NCI-H748 (cell line): ENCODE results near the gene LIPF.
A peak's percentile ranks its signal among the peaks of the same experiment; 100 is the strongest.

Experiments
- DNase-seq: peaks from one replicate; lab custom pipeline; 2025; ENCODE audit not compliant: unreplicated experiment; lab: John Stamatoyannopoulos, UW

LIPF gene

DNA sequence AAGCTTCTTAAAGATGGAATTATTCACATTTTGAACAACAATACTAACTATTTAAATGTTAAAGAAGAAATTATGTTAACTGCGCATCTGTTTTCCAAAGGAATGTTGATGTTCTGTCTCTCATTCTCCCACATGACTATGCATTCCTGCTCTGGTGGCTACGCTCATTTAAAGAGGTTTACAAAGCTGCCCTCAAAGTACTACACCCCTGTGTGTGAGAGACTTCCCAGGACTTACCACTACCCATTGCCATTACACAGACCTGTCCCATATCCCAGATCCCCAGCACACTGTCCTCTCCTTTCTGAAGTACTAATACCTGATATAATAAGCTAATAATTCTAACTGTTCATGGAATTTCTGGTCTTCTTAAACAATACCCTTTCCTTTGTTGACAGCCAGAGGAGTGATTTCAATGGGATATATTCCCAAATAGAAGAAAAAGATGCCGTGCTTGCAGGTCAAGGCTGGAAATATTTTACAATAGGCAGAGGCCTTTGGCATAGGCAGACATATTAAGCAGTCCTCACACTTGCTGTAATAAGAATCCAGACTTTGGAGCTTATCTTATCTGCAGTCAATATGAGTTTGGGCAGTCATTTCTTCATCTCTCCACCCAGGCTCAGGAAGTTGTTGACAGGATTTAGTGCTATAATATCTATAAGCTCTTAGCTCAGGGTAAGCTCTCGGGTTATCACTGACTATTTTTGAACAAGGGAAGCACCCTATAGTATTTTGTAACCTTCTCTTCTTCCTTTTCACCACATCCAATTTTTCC, 12.2 kb downstream of the LIPF start:
- DNase-seq = no peak

DNA sequence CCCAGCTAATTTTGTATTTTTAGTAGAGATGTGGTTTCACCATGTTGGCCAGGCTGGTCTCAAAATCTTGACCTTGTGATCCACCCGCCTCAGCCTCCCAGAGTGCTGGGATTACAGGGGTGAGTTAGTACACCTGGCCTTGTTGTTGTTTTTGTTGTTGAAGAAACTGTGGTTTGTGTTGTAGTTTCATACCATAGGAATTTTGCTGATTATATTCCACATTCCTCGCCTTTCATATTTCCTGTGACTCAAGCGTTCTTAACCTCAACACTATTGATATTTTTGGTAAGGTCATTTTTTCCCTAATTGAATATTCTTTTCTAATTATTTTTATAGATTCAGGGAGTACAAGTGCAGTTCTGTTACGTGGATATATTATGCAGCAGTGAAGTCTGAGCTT, 16.7 kb downstream of the LIPF start:
- DNase-seq = no peak

DNA sequence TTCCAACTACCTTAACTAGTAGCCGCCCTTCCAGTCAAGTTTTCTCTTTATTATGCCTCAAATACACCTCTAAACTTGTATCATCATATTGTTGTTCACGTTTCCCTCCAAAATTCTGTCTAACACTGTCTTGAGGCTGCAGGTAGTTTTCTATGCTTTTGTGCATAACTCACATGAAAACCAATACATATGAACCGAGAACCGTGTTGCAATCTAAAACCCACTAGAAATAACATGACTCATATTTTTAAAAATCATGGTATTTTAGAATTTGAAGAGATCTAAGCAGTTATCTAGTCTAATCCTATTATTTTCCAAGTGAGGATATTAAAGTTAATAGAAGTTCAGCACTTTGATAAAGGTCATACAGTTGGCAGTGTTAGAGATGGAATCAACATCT, 18.2 kb downstream of the LIPF start:
- no peak for DNase-seq

DNA sequence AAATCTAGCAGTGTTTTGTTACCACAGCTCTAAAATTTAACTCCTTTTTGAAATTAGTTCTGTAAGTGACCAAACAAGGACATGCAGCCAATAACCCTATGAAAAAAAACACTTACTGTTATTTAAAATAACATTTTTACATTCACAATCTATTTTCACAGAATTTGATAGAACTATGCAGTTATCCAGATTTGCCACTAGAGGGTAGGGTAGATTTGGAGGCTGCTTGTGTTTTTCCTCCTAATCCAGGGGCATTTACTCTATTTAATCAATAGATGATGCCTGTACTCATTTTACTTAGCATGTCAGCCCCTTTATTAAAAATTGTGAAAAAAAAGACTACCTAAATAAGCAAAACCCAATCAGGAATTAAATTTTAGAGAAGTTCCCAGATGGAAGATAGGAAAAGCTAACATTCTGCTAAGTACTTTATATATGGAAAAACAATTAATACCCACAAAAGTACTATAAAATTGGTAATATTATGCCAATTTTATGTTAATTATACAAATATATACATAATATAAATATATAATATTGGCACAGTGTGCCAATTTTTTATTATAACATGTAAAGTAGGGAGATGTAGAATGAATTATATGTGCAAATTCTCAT, 23.7 kb downstream of the LIPF start:
- peak; percentile 16 for DNase-seq

DNA sequence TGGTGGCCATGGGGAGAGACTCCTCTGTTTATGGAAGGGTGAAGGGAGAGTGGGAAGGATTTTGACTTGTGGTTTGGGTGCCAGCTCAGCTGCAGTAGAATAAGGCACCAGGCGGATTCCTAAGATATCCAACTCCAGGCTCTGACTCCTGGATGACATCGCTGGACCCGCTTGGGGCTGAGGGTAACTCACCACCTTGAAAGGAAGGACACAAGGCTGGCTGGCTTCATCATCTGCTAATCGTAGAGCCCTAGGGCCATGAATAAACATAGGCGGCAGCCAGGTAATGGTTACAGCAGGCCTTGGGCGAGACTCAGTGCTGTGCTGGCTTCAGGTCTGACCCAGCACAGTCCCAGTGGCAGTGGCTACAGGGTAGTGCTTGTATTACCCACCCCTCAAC, 25.1 kb downstream of the LIPF start:
- DNase-seq = no peak

DNA sequence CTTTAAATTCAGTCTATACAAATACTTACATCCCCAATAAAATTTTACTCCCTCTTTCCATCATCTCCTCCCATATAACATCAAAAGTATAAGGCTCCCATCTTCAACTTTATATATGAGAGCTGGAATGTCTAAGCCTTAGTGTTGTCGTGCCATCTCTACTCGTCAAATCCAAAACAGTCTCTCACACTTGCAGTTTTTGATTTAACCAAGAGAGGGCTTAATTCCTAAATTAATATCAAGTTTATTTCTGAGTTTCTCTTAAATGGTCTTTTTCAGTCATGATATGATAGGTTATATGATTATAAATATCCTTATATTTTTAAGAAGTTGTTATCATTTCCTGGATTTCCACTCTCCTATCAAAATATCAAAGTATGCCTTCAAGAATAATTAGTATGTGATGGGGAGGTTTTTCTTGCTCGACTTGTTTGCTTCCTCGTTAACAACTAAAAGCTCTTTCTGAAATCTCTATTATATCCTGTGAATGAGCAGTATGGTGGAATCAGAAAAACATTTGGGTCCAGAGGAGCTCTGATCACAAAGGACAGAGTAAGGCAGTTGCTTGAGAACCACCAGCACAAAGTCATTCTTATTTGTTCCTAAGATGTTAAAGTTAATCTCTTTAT, 29.3 kb downstream of the LIPF start:
- DNase-seq = peak; percentile 18

DNA sequence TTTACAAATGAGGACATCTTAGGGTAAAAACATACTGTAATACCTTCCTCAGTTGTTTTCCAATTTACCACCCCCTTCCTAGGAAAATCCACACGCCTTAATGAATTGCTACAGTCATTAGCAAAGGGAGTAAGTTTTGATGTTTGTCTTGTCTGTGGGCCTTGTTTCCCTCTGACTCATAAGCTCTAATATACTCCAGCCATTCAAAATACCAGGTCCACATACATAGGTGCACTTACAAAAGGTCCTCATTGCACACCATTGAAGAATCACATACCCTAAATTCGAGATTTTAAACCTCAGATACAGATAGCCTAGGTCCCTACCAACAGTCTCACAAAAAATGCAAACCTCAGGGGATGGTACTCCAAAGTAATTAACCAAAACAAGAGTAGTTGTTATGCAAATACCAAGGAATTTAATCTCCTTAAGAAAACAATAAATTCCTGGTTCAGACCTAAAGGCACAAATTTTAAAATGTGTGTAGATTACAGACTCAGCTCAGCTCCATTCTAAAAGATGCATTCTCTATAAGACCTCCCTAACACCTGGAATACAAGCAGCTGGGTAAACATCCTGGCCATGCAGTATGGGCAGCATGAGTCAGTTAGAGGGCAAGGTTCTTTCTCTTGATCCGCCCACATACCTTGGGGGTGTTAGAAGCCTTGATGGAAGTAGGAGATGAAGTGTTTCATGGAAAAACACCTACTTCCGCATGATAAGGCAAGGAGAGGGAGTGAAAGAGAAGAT, 38.8 kb downstream of the LIPF start:
- peak; percentile 92 for DNase-seq

DNA sequence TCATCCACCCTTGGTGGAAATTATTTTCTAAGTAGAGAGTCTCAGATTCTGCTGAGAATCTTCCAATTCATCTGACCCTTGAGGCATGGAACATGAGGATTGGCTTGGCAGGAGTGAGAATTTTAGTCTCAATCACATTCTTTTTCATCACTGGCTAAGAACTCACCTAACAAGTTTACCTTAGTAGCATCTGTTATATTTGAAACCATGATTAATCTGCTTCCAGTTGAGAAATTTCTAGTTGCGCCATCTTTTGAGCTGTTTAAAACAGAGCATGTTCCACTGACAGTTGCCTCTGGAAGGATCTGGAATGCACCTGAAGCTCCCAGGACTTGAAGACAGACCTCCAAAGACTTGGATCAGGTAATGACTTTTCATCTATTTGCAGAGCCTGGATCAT, 41.7 kb downstream of the LIPF start, which contains the start of gene LIPK:
Gene LIPK (plus strand): TSS at position 292 of the 400 bp plus-strand sequence. CDS start 18,295 bp downstream, outside the sequence.
- DNase-seq = no peak

DNA sequence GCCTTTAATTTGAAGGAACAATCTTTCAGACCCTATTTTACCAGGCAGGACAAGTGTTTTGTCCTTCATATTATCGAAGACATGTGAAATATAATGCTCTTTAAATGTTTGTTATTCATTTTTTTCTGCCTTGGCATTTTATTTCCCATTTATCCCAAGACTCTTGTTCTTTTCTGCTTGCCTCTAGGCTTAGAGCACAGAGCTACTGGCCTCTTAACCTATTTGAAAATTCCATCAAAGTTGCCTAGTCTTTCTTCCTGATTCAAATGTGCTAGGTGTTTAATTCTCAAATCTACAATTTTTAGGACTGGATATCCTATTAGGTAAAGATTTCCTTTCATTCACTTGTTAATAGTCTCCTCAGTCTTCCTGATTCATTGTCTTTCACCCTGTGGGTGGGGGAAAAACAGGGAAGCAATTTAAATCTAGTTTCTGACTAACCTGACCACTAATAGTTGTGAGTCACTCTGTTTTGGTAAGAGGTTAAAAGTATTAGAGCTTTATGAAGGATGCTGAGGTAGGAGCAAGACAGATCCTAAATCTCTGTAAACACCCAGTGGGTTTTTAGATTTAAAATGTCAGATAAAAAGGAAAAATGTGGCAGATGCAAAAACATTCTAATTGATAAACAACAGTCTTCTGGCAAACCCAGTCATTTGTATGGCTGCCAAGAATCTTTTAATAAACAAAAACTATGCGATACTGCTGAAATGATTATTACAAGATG, 43.4 kb downstream of the LIPF start:
- peak; percentile 10 for DNase-seq

DNA sequence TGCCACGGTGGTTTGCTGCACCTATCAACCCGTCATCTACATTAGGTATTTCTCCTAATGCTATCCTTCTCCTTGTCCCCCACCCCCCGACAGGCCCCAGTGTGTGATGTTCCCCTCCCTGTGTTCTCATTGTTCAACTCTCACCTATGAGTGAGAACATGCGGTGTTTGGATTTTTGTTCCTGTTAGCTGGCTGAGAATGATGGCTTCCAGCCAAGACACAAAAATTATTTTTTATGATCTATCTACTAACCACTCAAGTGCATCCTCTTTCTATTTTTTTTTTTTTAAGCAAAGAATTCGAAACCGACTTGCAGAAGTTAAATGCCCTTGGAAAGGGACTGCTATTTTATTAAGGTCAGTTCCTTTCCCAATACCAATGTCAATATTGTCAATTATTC, 45.1 kb downstream of the LIPF start:
- DNase-seq = peak; percentile 45

DNA sequence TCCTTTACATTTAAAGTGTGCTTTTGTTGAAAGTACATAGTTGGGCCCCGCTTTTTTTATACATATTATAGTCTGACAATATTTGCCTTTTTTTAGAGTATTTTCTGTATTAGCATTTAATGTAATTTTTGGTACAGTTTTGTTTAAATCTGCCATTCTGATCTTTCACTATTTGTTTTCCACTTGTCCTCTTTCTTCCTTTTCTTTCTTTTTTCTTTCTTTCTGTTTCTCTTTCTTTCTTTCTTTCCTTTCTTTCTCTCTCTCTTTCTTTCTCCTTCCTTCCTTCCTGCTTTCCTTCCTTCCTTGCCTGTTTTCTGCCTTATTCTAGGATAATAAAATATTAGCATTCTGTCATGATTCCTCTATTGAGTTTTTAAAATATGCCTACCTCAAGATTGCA, 51.3 kb downstream of the LIPF start:
- DNase-seq = no peak

DNA sequence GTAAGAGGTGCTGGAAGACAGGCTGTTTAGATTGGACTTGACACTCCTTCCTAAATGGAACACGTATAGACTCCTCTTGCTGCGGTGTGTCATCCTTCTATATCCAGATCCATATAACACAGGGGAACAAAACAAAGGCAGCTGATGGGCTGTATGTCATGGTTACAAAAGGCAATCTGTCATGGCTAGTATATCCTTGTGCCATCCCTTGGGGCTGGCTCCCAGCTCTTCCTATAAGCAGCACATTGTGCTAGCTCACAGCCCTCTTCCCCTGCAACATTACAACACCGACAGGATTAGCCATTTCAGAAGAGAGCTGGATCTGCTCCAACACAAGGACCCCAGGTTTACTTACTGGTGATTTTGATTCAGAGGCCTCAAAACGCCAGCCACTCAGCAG, 57.1 kb downstream of the LIPF start:
- no peak for DNase-seq

DNA sequence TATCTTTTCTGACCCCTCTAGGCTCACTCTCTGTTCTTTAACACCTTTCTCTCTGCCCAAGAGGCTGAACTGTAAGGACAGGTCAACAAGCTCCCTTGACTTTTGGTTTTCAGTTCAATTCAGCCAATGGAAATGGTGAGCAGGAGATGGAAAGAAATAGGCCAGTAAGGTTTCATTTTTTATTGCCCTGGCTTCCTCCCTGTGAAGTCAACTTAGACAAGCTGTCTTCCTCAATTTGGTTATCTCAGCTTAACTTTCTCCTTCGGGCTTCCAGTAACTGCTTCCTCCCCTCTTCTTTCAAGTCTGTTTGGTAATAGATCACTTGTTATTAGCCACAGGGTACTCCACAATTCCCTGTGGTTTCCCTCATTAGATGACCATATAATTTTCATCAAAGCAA, 61.6 kb downstream of the LIPF start:
- DNase-seq = no peak

DNA sequence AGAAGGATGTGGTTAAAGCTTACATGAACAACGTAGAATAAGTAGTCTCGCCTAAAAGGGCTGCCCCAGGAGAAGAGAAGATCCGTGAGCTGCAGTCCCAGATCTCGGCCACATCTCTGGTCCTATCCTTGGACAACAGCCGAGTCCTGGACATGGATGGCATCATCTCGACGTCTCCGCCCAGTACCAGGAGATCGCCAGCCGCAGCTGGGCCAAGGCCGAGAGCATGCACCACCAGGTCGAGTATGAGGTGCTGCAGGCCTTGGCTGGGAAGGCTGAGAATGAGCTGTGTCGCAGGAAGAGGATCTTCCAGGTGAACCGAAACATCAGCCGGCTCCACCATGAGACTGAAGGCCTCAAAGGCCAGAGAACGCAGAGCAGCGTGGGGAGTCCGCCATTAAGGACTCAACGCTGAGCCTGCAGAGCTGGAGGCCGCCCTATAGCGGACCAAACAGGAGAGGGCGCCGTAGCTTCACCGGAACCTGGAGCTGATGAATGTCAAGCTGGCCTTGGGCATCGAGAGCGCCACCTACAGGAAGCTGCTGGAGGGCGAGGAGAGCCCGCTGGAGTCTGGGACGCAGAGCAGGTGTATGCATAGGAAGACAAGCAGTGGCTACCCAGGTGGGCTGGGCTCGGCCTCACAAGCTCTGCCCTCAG, 64.0 kb downstream of the LIPF start:
- no peak for DNase-seq
